VCaP (cell line): ENCODE measurements around the gene ABCC12.

Experiments
- H3K27ac ChIP-seq: fragments of 450-650 bp; 2 replicates; pipeline ENCODE4 v1.5.1; 2017
- TF ChIP-seq, protein P1 (sequence below): fragments of 450-650 bp; conservative IDR thresholded peaks from 2 replicates; pipeline ENCODE4 v1.5.1; 2017; ENCODE audit warnings: mild to moderate bottlenecking, moderate library complexity

ABCC12 gene

DNA sequence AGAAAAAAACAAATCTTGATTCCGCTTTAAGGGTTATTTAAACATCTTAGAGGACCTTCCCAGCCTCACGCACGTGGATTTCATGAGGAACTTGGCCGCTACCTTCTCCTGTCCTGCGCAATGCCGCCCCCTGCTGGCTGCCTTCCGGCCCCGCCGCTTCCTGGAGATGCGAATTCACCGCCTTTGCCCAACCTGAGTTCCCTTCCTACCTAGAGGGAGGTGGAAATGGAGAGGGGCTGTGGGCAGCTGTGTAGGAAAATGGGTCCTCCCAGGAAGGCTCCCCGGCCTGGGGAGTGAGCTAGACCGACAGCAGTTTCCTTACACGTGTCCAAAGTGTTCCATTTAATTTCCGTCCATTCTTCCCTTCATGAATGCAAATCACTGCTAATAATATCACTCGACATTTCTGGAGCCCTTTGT lies 1.0 kb upstream of the ABCC12 start:
- TF ChIP-seq, protein P1, sequence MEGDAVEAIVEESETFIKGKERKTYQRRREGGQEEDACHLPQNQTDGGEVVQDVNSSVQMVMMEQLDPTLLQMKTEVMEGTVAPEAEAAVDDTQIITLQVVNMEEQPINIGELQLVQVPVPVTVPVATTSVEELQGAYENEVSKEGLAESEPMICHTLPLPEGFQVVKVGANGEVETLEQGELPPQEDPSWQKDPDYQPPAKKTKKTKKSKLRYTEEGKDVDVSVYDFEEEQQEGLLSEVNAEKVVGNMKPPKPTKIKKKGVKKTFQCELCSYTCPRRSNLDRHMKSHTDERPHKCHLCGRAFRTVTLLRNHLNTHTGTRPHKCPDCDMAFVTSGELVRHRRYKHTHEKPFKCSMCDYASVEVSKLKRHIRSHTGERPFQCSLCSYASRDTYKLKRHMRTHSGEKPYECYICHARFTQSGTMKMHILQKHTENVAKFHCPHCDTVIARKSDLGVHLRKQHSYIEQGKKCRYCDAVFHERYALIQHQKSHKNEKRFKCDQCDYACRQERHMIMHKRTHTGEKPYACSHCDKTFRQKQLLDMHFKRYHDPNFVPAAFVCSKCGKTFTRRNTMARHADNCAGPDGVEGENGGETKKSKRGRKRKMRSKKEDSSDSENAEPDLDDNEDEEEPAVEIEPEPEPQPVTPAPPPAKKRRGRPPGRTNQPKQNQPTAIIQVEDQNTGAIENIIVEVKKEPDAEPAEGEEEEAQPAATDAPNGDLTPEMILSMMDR: peak; percentile 90
- no peak overlapping the region for H3K27ac ChIP-seq

DNA sequence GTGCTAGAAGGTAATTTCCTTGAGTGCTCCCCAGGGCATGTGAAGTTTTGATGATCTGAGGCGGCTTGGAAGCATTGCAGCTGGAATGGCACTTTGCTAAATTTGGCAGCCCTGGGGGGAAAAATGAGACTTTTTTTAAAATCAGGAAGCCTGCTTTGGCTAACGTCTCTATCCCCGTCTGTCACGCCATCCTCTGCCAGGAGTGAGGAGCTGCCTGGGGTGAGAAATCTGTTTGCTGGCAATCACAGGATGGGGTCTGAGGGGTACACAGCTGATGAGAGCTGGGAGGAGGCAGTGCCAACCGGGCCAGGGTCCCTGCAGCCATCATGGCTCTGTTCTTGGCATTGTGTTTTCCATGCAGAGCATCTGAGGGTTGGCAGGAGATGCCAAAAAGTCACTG lies 2.0 kb downstream of the ABCC12 start:
- H3K27ac ChIP-seq: no peak overlapping the region

DNA sequence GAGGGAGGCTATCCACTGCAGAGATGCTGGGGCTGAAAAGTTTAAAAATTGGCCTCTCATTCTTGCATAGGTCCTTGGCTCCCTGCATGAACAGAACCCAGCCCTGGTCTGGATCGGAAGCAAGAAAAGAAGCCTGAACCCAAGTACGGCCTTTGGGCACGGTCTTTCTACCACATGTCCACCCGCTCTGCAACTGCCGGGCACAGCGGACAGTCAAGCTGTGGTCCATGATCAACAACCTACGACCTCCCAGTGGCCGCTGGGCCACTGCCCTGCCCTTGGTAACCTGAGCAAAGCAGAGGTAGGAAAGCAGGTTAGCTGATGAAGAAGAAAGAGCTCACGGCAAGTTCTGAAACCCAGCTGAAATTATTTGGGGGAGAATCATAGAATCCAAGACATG lies 3.6 kb downstream of the ABCC12 start:
- H3K27ac ChIP-seq: no peak overlapping the region
- TF ChIP-seq, protein P1: no peak

More for the DNA sequence above, 2.0 kb downstream of the ABCC12 start:
- TF ChIP-seq, protein P1: no peak

DNA sequence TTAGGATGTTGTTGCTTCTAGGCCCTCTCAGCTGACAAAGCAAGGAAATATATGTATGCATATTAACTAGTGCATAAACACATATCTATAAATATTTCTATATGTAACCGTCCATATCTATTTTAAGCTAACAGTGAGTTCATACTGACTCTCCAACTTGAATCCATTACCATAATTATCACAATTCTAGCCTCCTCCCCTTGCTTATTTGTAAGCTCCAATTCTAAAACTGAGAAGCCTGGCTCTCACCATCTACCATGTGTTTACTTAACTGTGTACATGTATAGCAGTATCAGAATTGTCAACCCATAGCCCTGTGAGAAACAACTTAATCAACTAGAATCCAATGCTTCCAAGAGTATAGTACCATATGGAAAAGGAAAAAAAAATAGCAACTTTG lies 5.1 kb downstream of the ABCC12 start:
- TF ChIP-seq, protein P1: no peak
- no peak overlapping the region for H3K27ac ChIP-seq

DNA sequence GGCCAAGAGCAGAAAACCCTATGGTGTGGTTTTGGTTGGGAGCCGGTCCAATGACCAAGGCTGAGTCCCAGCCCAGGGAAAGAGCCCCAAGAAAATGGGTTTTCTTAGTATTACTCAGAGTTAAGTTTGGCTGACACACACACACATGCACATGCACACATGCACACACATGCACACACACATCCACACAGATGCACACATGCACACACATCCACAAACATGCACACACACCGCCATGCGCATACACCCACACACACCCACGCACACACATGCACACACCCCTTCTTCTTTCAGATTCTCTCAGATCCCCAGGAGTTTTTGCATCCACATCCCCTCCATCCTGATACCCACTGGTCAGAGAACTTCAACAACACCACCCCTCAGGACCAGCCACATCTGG lies 9.1 kb downstream of the ABCC12 start:
- TF ChIP-seq, protein P1: no peak
- H3K27ac ChIP-seq: no peak overlapping the region

DNA sequence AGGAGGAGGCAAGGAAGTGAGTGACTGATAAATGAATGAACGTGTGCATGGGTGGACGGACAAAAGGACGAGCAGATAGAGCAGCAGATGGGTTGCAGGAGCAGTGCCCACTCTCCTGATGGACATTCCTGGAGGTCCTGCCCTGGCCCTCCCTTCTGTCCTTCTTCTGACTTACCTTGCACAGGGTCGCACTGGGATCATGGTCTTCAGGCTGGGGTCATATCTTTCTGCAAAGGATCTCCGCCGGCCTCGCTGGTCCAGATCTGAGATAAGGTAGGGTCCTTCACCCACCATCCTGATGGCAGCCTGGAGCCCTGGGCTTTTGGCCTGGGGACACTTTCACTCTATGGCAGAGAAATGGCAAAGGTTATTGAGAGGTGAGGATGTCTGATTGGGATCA lies 9.7 kb downstream of the ABCC12 start:
- TF ChIP-seq, protein P1: no peak
- no peak overlapping the region for H3K27ac ChIP-seq

DNA sequence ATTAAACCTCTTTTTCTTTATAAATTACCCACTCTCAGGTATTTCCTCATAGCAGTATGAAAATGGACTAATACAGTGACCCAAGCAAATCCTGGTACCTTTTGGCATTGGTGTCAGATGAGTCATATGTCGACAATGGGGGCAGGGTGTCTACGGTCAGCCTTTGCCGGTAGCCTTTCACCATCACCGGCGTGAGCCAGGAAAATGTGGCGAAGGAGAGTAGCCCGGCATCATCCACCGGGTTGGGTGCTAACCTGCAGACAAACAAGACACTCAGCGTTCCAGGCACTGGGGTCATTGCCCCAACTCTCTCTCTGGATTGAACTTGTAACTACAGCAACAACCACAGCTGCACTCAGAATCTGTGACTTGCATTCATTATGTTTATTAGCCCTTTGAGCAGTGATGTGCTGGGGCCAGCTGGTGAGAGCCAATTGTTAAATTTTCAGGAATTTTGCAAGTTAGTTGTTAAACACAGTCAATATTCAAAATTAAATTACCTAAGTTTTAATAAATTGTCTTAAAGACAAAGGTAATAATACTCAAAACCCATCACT lies 11.9 kb downstream of the ABCC12 start:
- TF ChIP-seq, protein P1: no peak
- no peak overlapping the region for H3K27ac ChIP-seq
